Upper lobe of left lung (tissue), 6 donors: ENCODE results near the gene SF3B6. TPM values are rescaled to one million over a fixed set of nuclear protein-coding genes. Genes with fewer than 3 reads are reported as not detected.

Source experiments
- ATAC-seq, 2 donors: fragments of 200-7000 bp; cut with Tn5 transposase; one replicate each; pipeline ENCODE4 v1.9.1; 2022; ENCODE audit warnings: mild to moderate bottlenecking in 2 of 2, moderate library complexity in 2 of 2; ENCODE audit not compliant: low FRiP score in 2 of 2
- DNase-seq, 2 donors: peaks; one replicate each; pipeline ENCODE4 v3.0.0-alpha.2; 2019 to 2020
- H3K27ac ChIP-seq, 4 donors: fragments of 200-600 bp; sonication (generic); one replicate each; pipeline ENCODE4 v1.5.1; 2016 to 2019
- H3K27me3 ChIP-seq, 4 donors: fragments of 200-600 bp; sonication (generic); one replicate each; pipeline ENCODE4 v1.5.1; 2017 to 2019
- H3K36me3 ChIP-seq, 4 donors: fragments of 200-600 bp; sonication (generic); one replicate each; pipeline ENCODE4 v1.5.1; 2016 to 2019
- H3K4me1 ChIP-seq, 4 donors: fragments of 200-600 bp; sonication (generic); one replicate each; pipeline ENCODE4 v1.5.1; 2018 to 2019
- H3K4me3 ChIP-seq, 4 donors: fragments of 200-600 bp; sonication (generic); one replicate each; pipeline ENCODE4 v1.5.1; 2017 to 2019; ENCODE audit warnings: mild to moderate bottlenecking in 2 of 4, moderate library complexity in 1 of 4
- H3K9me3 ChIP-seq, 4 donors: fragments of 200-600 bp; sonication (generic); one replicate each; pipeline ENCODE4 v1.5.1; 2018 to 2019
- CTCF ChIP-seq, 6 experiments: fragments of 450-650 bp in 4 of 6; fragments of 200-600 bp in 2 of 6; sonication (generic) in 2 of 6; IDR thresholded peaks; one replicate each; pipeline ENCODE4 v1.5.1; 2016 to 2019; ENCODE audit warnings: antibody characterized with exemption in 6 of 6
- EP300 ChIP-seq, 4 donors: sonication (generic); formaldehyde crosslinking; IDR thresholded peaks; one replicate each; pipeline ENCODE4 v1.5.1; 2017; ENCODE audit warnings: antibody characterized with exemption in 4 of 4, control low read depth in 2 of 4
- POLR2A ChIP-seq, 4 donors: fragments of 450-650 bp; IDR thresholded peaks; one replicate each; pipeline ENCODE4 v1.5.1; 2016 to 2017; ENCODE audit warnings: antibody characterized with exemption in 4 of 4, mild to moderate bottlenecking in 2 of 4
- POLR2AphosphoS5 ChIP-seq, 2 donors: sonication (generic); formaldehyde crosslinking; IDR thresholded peaks; one replicate each; pipeline ENCODE4 v1.5.1; 2017; ENCODE audit warnings: antibody characterized with exemption in 2 of 2
- WGBS, 2 donors: methylation state at CpG; one replicate each; pipeline ENCODE4 v1.1.5; 2017 to 2018; 5-methylcytosine and 5-hydroxymethylcytosine counted together
- total RNA-seq, 6 donors: library from RNA; depleted of rRNA in 4 of 6; stranded (reverse); fragments of >200 nt in 4 of 6; gene quantifications; one replicate each; pipeline versions ENCODE4 v1.1.0 to v1.2.1, GENCODE V29; 2016 to 2021
- donor health status: DM: no; HTN: no; CAD: no; lungs with moderate emphysema.
- donor health status: DM: no; HTN: yes; CAD: no; lungs with severe emphysema.

The SF3B6 gene
- total RNA-seq, 6 donors from 2014 or later = 38.8 to 93.7 (median 64.7) TPM

- WGBS, 2 donors = 69% methylated on average over 2 of the region's 2 CpGs
- peaks cover 23 to 52% (median 31%) of the 10 kb centered on the region in 4 donors for H3K4me1 ChIP-seq
- no peak for DNase-seq
- H3K36me3 ChIP-seq = peaks cover 8 to 36% (median 14%) of the 10 kb centered on the region in 4 donors
- TF ChIP-seq POLR2AphosphoS5 (IDR thresholded peaks at IDR 0.05) (no peak), POLR2A (IDR thresholded peaks at IDR 0.05) (no peak), EP300 (IDR thresholded peaks at IDR 0.05) (no peak)
- ATAC-seq = no peak
- peak overlapping the region; percentile 90 to 97 (median 94) for H3K27ac ChIP-seq
- H3K9me3 ChIP-seq = no peaks in the 10 kb centered on the region
- no peaks in the 10 kb centered on the region for H3K27me3 ChIP-seq
- peak overlapping the region in 3 of 4 donors; percentile 59 to 86 (median 61) for H3K4me3 ChIP-seq
These were observed 1.8 kb upstream of the SF3B6 start for GRCh38 chr2:24077879-24078278.

GRCh38 chr2:24077535-24077877 lies 1.4 kb upstream of the SF3B6 start:
- Histone ChIP-seq H3K27me3 (no peaks in the 10 kb centered on the region), H3K27ac (peak overlapping the region; percentile 90 to 97 (median 94)), H3K9me3 (no peaks in the 10 kb centered on the region), H3K36me3 (peaks cover 12 to 38% (median 14%) of the 10 kb centered on the region in 4 donors), H3K4me1 (peaks cover 19 to 48% (median 28%) of the 10 kb centered on the region in 4 donors), H3K4me3 (peak overlapping the region; percentile 59 to 86 (median 64))
- ATAC-seq = no peak
- WGBS, 2 donors = 12 to 13% methylated on average over 4 to 9 of the region's 9 CpGs
- DNase-seq = no peak
- TF ChIP-seq CTCF (IDR thresholded peaks at IDR 0.05) = no peak
- no peak for TF ChIP-seq POLR2A (IDR thresholded peaks at IDR 0.05)
- TF ChIP-seq POLR2AphosphoS5 (IDR thresholded peaks at IDR 0.05) = no peak
- TF ChIP-seq EP300 (IDR thresholded peaks at IDR 0.05) = no peak

- Histone ChIP-seq H3K4me3 (peak overlapping the region; percentile 59 to 86 (median 64)), H3K9me3 (no peaks in the 10 kb centered on the region), H3K27me3 (no peaks in the 10 kb centered on the region), H3K36me3 (peaks cover 12 to 38% (median 15%) of the 10 kb centered on the region in 4 donors), H3K4me1 (peaks cover 16 to 43% (median 26%) of the 10 kb centered on the region in 4 donors), H3K27ac (peak overlapping the region; percentile 90 to 97 (median 94))
- TF ChIP-seq POLR2A (IDR thresholded peaks at IDR 0.05) (peak in 3 of 4 donors; percentile 44 to 77 (median 67)), CTCF (IDR thresholded peaks at IDR 0.05) (no peak), POLR2AphosphoS5 (IDR thresholded peaks at IDR 0.05) (peak; percentile 8 to 30), EP300 (IDR thresholded peaks at IDR 0.05) (no peak)
- 1% methylated on average over 23 to 41 of the region's 41 CpGs for WGBS, 2 donors
- ATAC-seq (no peak), DNase-seq (no peak)
These were observed 866 bp upstream of the SF3B6 start for GRCh38 chr2:24076849-24077534.

GRCh38 chr2:24075259-24075658 lies 867 bp downstream of the SF3B6 start:
- peak overlapping the region in 3 of 4 donors; percentile 59 to 86 (median 61) for H3K4me3 ChIP-seq
- no peak for ATAC-seq
- no peak for DNase-seq
- 56 to 61% methylated on average over 5 of the region's 5 CpGs for WGBS, 2 donors
- H3K27ac ChIP-seq = peak overlapping the region; percentile 90 to 97 (median 94)
- no peaks in the 10 kb centered on the region for H3K27me3 ChIP-seq
- TF ChIP-seq EP300 (IDR thresholded peaks at IDR 0.05) (no peak), CTCF (IDR thresholded peaks at IDR 0.05) (no peak), POLR2AphosphoS5 (IDR thresholded peaks at IDR 0.05) (no peak)
- no peaks in the 10 kb centered on the region for H3K9me3 ChIP-seq
- peaks cover 16 to 34% (median 18%) of the 10 kb centered on the region in 4 donors for H3K4me1 ChIP-seq
- H3K36me3 ChIP-seq = peaks cover 6 to 42% (median 20%) of the 10 kb centered on the region in 4 donors

GRCh38 chr2:24073816-24074215 lies 2.3 kb downstream of the SF3B6 start:
- Histone ChIP-seq H3K4me3 (no peak overlapping the region), H3K4me1 (peaks cover 16 to 34% (median 18%) of the 10 kb centered on the region in 4 donors), H3K36me3 (peaks cover 5 to 48% (median 23%) of the 10 kb centered on the region in 4 donors), H3K27ac (no peak overlapping the region), H3K27me3 (no peaks in the 10 kb centered on the region), H3K9me3 (no peaks in the 10 kb centered on the region)
- no peak for TF ChIP-seq CTCF (IDR thresholded peaks at IDR 0.05)
- no peak for TF ChIP-seq EP300 (IDR thresholded peaks at IDR 0.05)
- no peak for TF ChIP-seq POLR2AphosphoS5 (IDR thresholded peaks at IDR 0.05)
- TF ChIP-seq POLR2A (IDR thresholded peaks at IDR 0.05) = no peak
- WGBS, 2 donors = 90 to 94% methylated on average over 6 of the region's 6 CpGs
- no peak for ATAC-seq
- DNase-seq = no peak
